ENCODE measurements around the gene CBR3. TPM values are rescaled to one million over a fixed set of nuclear protein-coding genes. Genes with fewer than 3 reads are reported as not detected.

The CBR3 gene
- total and polyA plus RNA-seq, 2 of the 4 experiments (the other 2 are of a cell fraction), result 13.4 to 15.4 TPM

- peaks cover 11 to 44% of the 10 kb centered on the region in 2 experiments; a peak in 3 of 4 replicates for H3K79me1 ChIP-seq (ENCODE audit: low read depth in 1 of 2, low read length in 2 of 2)
- no peak overlapping the region for H3K27ac ChIP-seq (ENCODE audit: insufficient read depth, low read length)
- no peak overlapping the region for H3K18ac ChIP-seq (ENCODE audit: low read depth, low read length)
- H3K4me1 ChIP-seq (ENCODE audit: control insufficient read depth, insufficient read depth, low read length), result peaks cover 9% of the 10 kb centered on the region
- H3K4ac ChIP-seq (ENCODE audit: low read depth, low read length), result no peak overlapping the region
- peaks cover 21% of the 10 kb centered on the region for H3K9me1 ChIP-seq (ENCODE audit: insufficient read depth, low read length)
- peaks cover 3% of the 10 kb centered on the region; the same call in 1 of the 2 replicates for H3K9me3 ChIP-seq (ENCODE audit: control insufficient read depth, insufficient read depth, low read length)
- no peak overlapping the region for H3K4me3 ChIP-seq (ENCODE audit: insufficient read depth, low read depth, low read length)
- intact Hi-C loops (cut with micrococcal nuclease) (no loop called here), in situ Hi-C loops (cut with MboI; ENCODE audit: low sequenced_read_pairs) (no loop called here), dilution Hi-C loops (cut with HindIII; ENCODE audit: low sequenced_read_pairs, unreplicated experiment) (no loop called here)
- H4K20me1 ChIP-seq (ENCODE audit: insufficient read depth, low read length), result peaks cover 9% of the 10 kb centered on the region; the same call in 1 of the 2 replicates
- WGBS, 2 experiments (ENCODE audit: extremely low coverage in 2 of 2, insufficient read length in 1 of 2), result no CpG with 5 or more reads among the region's 6 CpGs
- no peak overlapping the region for H3K4me2 ChIP-seq (ENCODE audit: low read depth, low read length)
- H2BK20ac ChIP-seq (ENCODE audit: low read depth, low read length), result no peak overlapping the region
- no peak overlapping the region for H2AFZ ChIP-seq (replicated peaks; ENCODE audit: low read length, poor library complexity)
- H2AK9ac ChIP-seq (replicated peaks; ENCODE audit: low read depth, low read length, poor library complexity), result no peak overlapping the region
- H4K91ac ChIP-seq (ENCODE audit: insufficient read depth, low read depth, low read length), result no peak overlapping the region
- no peak overlapping the region for H2AK5ac ChIP-seq (ENCODE audit: low read depth, low read length)
- no peak overlapping the region for H4K5ac ChIP-seq (ENCODE audit: low read depth, low read length)
- no peak overlapping the region for H3K23ac ChIP-seq (ENCODE audit: low read depth, low read length)
- TF ChIP-seq BHLHE40 (IDR thresholded peaks at IDR 0.05; ENCODE audit: low read depth, low read length) (no peak), RAD21 (IDR thresholded peaks at IDR 0.05; ENCODE audit: low read length) (no peak), SMC3 (IDR thresholded peaks at IDR 0.05; ENCODE audit: low read depth, low read length) (no peak), NFE2L2 (IDR thresholded peaks at IDR 0.05; ENCODE audit: low read depth, low read length) (no peak), USF2 (IDR thresholded peaks at IDR 0.05; ENCODE audit: low read depth, low read length) (no peak), RCOR1 (IDR thresholded peaks at IDR 0.05; ENCODE audit: insufficient replicate concordance, low read length) (no peak), CHD1 (IDR thresholded peaks at IDR 0.05; ENCODE audit: low read depth, low read length) (no peak), CEBPB (IDR thresholded peaks at IDR 0.05; ENCODE audit: low read depth, low read length) (no peak), ELK1 (IDR thresholded peaks at IDR 0.05; ENCODE audit: borderline replicate concordance, low read depth, low read length) (no peak), RFX5 (IDR thresholded peaks at IDR 0.05; ENCODE audit: low read depth, low read length) (no peak), MAFK (IDR thresholded peaks at IDR 0.05; ENCODE audit: low read depth, low read length) (no peak), MXI1 (IDR thresholded peaks at IDR 0.05; ENCODE audit: borderline replicate concordance, low read depth, low read length) (no peak), MAZ (IDR thresholded peaks at IDR 0.05; ENCODE audit: borderline replicate concordance, low read depth, low read length) (no peak), POLR2A (IDR thresholded peaks at IDR 0.05; ENCODE audit: low read depth, low read length) (no peak), CTCF (conservative IDR thresholded peaks at IDR 0.05; ENCODE audit: low read depth, low read length) (no peak), FOS (IDR thresholded peaks at IDR 0.05; ENCODE audit: low read depth, low read length) (no peak)
- H2BK5ac ChIP-seq (ENCODE audit: low read depth, low read length, poor library complexity, severe bottlenecking), result no peak overlapping the region
- no peak overlapping the region for H2BK120ac ChIP-seq (ENCODE audit: low read depth, low read length)
- no peak overlapping the region for H3K14ac ChIP-seq (replicated peaks; ENCODE audit: low read depth, low read length)
- no peak overlapping the region for H2BK15ac ChIP-seq (ENCODE audit: low read depth, low read length)
- H3K56ac ChIP-seq (ENCODE audit: extremely low read depth, insufficient read depth, low read length), result no peak overlapping the region
- CTCF ChIA-PET, result interaction anchor here (0.7 kb wide), 1 partner anchor 12 kb away, joined by 3 read pairs; no protein-coding TSS in a partner anchor
- BruUV-seq (replicated peaks), result no TSS peak
- POLR2A ChIA-PET (ENCODE audit: unreplicated experiment), result no interaction called here
- DNase-seq, result no peak
- peaks cover 1% of the 10 kb centered on the region; the same call in 1 of the 2 replicates for H3K36me3 ChIP-seq (ENCODE audit: control insufficient read depth, insufficient read depth, low read length)
- no peaks in the 10 kb centered on the region for H3K27me3 ChIP-seq (ENCODE audit: control insufficient read depth, insufficient read depth, low read length)
- no peak overlapping the region for H4K8ac ChIP-seq (ENCODE audit: low read depth in 2 of 2, low read length in 2 of 2)
- ATAC-seq (ENCODE audit: low read depth), result no peak
- H3K9ac ChIP-seq (ENCODE audit: low read depth, low read length), result no peak overlapping the region
These were observed 39.9 kb downstream of the CBR3 start for GRCh38 chr21:36174780-36175179.
